GM12873 (cell line): ENCODE measurements around the gene DHFR.

Source experiments
- TF ChIP-seq, protein P1 (sequence below): IDR thresholded peaks from 2 replicates; pipeline ENCODE4 v1.5.1; 2012; ENCODE audit warnings: low read depth, mild to moderate bottlenecking, moderate library complexity, low read length, control low read depth; ENCODE audit not compliant: insufficient read depth; ENCODE audit errors: missing control alignments

Gene DHFR

DNA sequence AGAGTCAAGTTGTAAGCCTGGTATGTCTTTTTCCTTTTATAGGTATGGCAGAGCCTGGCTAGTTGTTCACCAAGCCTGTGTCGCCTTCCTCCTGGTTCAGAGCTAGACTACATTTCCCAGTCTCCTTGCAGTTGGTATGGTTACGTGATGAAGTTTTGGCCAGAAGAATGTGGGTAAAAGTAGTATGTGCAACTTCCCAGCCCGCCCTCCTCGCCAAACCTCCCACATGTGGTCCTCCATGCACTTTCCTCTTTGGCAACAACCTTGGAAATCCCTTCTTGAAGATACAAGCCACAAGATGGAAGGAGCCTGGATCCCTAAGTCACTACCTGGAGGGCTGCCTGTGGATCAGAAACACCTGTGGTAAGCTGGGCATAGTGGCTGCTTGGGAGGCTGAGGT is 36.3 kb downstream of the DHFR start:
- TF ChIP-seq, protein P1, sequence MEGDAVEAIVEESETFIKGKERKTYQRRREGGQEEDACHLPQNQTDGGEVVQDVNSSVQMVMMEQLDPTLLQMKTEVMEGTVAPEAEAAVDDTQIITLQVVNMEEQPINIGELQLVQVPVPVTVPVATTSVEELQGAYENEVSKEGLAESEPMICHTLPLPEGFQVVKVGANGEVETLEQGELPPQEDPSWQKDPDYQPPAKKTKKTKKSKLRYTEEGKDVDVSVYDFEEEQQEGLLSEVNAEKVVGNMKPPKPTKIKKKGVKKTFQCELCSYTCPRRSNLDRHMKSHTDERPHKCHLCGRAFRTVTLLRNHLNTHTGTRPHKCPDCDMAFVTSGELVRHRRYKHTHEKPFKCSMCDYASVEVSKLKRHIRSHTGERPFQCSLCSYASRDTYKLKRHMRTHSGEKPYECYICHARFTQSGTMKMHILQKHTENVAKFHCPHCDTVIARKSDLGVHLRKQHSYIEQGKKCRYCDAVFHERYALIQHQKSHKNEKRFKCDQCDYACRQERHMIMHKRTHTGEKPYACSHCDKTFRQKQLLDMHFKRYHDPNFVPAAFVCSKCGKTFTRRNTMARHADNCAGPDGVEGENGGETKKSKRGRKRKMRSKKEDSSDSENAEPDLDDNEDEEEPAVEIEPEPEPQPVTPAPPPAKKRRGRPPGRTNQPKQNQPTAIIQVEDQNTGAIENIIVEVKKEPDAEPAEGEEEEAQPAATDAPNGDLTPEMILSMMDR = no peak

DNA sequence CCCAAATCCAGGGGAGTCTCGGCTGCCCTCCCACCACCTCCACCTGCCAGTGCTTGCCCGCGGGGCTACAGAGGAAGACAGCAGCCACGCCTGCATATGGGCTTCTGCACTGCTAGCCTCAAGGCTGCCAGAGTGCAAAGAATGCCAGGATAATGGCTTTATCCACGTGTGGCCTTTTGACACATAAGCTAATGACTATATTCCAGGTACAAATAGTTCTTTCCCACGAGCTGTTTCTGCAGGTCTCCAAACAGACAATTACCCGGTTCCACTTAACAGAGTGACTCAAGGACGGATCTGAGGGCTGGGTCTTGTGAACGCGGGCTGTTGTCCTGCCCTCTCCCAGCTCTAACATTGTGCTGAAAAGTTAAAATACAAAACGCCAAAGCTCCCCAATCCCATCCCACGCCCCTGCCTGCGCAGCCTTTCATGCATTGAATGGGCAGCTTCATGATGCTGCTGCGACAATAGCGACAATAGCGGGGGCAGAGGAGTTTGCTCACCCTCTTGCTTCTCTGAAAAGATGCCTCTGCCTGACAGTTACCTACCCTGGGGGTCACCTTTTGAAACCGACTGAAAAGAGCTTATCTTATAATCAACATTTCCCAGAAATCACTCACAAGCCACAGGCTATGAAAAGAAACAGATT is 39.4 kb downstream of the DHFR start:
- TF ChIP-seq, protein P1 = no peak

DNA sequence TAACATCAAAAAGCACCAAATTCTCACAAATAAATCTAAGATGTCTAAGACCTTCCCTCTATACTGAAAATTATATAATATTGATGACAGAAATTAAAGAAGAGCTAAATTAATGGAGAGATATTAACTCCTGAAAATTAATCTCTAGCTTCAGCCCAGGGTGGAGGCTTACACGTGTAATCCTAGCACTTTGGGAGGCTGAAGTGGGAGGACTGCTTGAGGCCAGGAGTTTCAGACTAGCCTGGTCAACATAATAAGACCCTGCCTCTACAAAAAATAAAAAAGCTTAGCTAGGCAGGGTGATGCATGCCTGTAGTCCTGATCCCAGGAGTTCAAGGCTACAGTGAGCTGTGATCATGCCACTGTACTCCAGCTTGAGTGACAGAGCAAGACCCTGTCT is 45.1 kb downstream of the DHFR start:
- TF ChIP-seq, protein P1 = no peak

DNA sequence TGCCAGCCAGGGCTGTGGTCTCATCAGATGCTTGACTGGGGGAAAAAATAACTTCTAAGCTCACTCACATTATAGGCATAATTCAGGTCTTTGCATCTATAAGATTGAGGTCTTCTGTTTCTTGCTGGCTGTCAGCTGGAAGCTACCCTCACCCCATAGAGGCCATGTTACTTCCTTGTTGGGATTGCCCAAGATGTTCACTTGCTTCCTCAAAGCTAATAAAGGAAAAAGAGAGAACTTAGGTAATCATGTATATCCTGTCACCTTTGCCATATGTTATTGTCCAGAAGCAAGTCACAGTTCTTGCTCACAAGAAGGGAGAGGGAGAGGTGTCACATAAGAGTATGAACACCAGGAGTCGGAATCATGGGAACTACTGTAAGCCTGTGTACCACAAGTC is 46.1 kb downstream of the DHFR start:
- TF ChIP-seq, protein P1 = no peak

DNA sequence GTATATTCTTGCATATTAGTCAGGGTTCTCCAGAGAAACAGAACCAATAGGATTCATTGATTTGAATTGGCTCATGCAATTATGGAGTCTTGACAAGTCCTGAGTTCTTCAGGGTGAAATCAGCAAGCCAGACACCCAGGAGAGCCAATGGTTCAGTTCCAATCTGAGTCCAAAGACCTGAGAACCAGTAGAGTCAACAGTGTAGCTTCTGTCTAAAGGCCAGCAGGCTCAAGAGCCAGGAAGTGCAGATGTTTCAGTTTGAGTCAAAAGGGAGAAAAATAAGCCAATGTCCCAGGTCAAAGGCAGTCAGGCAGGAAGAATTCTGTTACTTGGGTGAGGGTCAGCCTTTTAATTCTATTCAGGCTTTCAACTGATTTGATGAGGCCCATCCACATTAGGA is 47.0 kb downstream of the DHFR start:
- TF ChIP-seq, protein P1 = no peak

DNA sequence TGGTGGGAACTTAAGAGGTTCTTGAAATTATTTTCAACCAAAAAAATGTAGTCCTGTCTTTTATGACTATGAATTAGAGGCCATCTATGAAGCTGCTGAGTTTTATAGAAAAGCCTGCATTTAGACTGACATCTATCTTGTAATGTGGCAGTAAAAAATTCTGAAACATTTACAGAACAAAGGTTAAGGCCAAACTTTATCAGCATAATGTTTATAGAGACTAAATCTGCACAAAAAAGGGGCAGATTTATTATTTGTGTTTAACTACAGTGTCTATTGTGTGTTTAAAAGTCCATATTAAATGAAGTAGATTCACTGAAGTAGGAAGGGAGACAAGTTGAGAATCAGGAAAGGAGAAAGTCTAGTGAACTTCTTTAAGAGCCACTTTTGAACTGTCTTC is 47.4 kb downstream of the DHFR start:
- TF ChIP-seq, protein P1 = no peak

DNA sequence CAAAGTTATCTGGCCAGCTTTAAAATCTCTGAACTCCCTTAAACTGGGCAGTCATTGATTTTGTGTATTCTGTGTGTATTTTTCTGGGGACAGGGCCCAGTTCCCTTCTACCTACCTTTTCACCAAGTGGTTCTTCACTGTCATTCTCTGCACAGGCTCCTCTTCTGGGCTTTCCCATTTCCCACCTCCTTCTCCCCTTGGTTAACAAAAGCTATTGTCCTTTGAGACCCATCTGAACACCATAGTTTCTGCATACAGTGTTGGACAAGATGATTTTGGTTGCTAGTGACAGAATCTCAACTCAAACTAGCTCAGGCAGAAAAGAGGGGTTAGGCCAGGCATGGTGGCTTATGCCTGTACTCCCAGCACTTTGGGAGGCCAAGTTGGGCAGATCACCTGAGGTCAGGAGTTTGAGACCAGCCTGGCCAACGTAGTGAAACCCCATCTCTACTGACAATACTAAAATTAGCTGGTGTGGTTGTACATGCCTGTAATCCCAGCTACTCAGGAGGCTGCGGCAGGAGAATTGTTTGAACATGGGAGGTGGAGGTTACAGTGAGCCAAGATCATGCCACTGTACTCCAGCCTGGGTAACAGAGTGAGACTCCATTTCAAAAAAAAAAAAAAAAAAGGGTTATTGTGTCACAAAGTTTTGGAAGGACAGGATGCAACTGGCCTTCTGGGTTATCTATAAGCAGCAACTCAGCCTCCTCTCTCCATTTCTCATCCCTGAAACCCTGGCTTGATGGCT is 53.7 kb downstream of the DHFR start:
- TF ChIP-seq, protein P1 = no peak
